ENCODE measurements around the gene CRB2. TPM values are rescaled to one million over a fixed set of nuclear protein-coding genes. Genes with fewer than 3 reads are reported as not detected.
"Not testable (repeated sequence)": the region's sequence is repeated elsewhere in the genome, so short reads cannot be mapped to it uniquely, and the experiment has no call there.

CRB2 gene
- total RNA-seq, 4 donors from 2014 or later = 2.2 to 19.4 (median 3.1) TPM

GRCh38 chr9:123395276-123395688 is 39.3 kb downstream of the CRB2 start:
- H3K27ac ChIP-seq = no peak overlapping the region
- intact Hi-C loops (cut with DNase I; ENCODE audit: low total_unique reads) = no loop called here
- no peaks in the 10 kb centered on the region for H3K4me1 ChIP-seq
- no peaks in the 10 kb centered on the region for H3K36me3 ChIP-seq
- H3K4me3 ChIP-seq = no peak overlapping the region
- no peaks in the 10 kb centered on the region for H3K9me3 ChIP-seq
- no peak for DNase-seq
- TF ChIP-seq POLR2A (IDR thresholded peaks at IDR 0.05) (no peak), CTCF (IDR thresholded peaks at IDR 0.05) (no peak)
- no peaks in the 10 kb centered on the region for H3K27me3 ChIP-seq

DNA sequence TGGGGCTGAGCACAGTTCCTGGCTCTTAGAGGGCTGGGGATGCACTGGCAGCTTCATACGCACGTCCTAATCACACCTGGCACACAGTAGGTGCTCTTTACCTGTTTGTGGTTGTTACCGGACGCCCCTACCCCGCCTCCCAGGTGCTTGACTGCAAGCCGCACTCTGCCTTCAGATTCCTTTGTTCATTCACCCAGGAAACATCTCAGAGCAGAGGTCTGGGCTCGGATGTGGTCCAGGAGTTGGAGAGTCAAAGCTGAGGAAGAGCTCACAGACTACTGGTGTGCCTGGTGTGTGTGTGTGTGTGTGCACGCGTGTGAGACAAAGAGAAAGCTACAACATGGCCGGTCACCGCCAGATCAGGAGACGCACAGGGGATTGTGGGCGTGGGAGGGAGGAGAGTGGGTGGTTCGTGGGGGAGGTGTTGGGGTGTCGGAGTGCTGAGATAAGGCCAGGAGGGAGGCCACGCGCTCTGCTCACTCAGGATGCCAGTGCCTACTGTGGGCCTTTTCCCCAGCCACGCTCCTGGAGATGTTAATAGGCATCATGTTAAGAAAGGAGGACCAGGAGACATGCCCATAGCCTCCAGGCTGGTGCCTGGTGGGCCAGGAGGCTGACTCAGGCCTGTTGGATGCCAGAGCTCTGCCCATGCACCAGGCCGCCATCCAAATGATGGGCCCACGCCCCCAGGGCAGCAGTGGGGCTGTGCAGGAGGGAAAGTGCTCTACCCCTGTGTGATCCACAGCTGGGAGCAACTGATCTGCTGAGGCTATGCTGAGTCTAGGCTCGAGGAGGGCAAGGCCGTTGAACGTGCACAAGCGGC is 39.9 kb downstream of the CRB2 start:
- no peak for TF ChIP-seq CTCF (IDR thresholded peaks at IDR 0.05)
- TF ChIP-seq POLR2A (IDR thresholded peaks at IDR 0.05) = no peak
- Histone ChIP-seq H3K27me3 (no peaks in the 10 kb centered on the region), H3K27ac (no peak overlapping the region), H3K4me1 (no peaks in the 10 kb centered on the region), H3K36me3 (no peaks in the 10 kb centered on the region), H3K9me3 (no peaks in the 10 kb centered on the region), H3K4me3 (no peak overlapping the region)
- intact Hi-C loops (cut with DNase I; ENCODE audit: low total_unique reads) = no loop called here
- no peak for DNase-seq

GRCh38 chr9:123397975-123398374 is 42.0 kb downstream of the CRB2 start:
- TF ChIP-seq CTCF (IDR thresholded peaks at IDR 0.05) (no peak), POLR2A (IDR thresholded peaks at IDR 0.05) (no peak)
- H3K9me3 ChIP-seq = no peaks in the 10 kb centered on the region
- no peak for DNase-seq
- no peaks in the 10 kb centered on the region for H3K4me1 ChIP-seq
- no peak overlapping the region for H3K27ac ChIP-seq
- no peaks in the 10 kb centered on the region for H3K27me3 ChIP-seq
- no peak overlapping the region for H3K4me3 ChIP-seq
- H3K36me3 ChIP-seq = no peaks in the 10 kb centered on the region
- intact Hi-C loops (cut with DNase I; ENCODE audit: low total_unique reads) = no loop called here

DNA sequence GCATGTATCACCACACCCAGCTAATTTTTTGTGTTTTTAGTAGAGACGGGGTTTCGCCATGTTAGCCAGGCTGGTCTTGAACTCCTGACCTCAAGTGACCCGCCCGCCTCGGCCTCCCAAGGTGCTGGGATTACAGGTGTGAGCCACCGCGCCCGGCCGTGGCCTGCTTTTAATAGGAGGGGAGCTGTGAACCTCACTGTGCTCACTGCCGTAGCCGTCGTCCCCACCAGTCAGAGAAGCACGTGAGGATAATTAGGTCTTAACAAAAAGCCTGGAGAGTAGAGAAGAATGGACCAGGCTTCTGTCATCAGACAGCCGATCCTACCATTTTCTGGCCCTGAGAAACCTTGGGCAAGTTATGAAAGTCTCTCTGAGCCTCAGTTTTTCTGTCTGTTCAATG is 42.9 kb downstream of the CRB2 start:
- H3K9me3 ChIP-seq; intact Hi-C loops (cut with DNase I; ENCODE audit: low total_unique reads); H3K27ac ChIP-seq; H3K36me3 ChIP-seq; H3K4me1 ChIP-seq; H3K27me3 ChIP-seq; H3K4me3 ChIP-seq; DNase-seq: not testable (repeated sequence)

DNA sequence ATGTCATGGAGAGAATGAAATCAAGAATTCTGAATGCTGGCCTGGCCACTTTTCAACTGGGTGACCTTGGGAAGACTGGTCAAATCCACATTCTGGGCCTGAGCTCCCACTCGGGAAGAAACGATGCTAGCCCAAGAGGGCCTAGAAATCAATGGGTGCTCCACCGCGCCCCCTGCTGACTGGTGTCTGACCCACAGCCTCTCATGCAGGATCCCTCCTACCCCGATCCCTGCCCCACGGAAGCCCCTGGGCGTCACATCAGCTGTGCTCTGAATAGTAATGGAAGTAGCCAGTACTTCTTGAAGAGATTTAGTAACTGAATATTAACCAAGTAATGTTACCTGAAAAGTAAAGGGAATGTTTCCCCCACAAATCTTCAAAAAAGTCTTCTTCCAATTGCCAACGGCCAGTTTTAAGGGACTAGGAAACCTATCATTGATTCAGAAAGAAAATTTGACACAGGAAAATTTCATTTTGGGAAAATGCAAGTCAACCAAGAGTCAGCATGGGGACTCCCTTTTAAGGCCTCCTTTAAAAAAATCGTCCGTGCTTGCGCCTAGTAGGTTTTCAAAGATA is 43.9 kb downstream of the CRB2 start:
- Histone ChIP-seq H3K4me1 (no peaks in the 10 kb centered on the region), H3K4me3 (no peak overlapping the region), H3K27me3 (no peaks in the 10 kb centered on the region), H3K36me3 (no peaks in the 10 kb centered on the region), H3K9me3 (no peaks in the 10 kb centered on the region), H3K27ac (no peak overlapping the region)
- TF ChIP-seq POLR2A (IDR thresholded peaks at IDR 0.05) = no peak
- no peak for TF ChIP-seq CTCF (IDR thresholded peaks at IDR 0.05)
- intact Hi-C loops (cut with DNase I; ENCODE audit: low total_unique reads) = no loop called here
- no peak for DNase-seq
